ENCODE results near the gene MAP3K12. TPM values are rescaled to one million over a fixed set of nuclear protein-coding genes. Genes with fewer than 3 reads are reported as not detected.

MAP3K12 gene
- total RNA-seq, 1 donor from 2014 or later, result 17.2 TPM

- Histone ChIP-seq H3K9me3 (ENCODE audit: low read depth) (no peaks in the 10 kb centered on the region), H3K36me3 (peaks cover 11% of the 10 kb centered on the region), H4K20me1 (ENCODE audit: low read depth) (no peaks in the 10 kb centered on the region), H2AFZ (replicated peaks) (no peak overlapping the region), H3K79me2 (ENCODE audit: low read depth) (no peaks in the 10 kb centered on the region), H3K4me1 (no peaks in the 10 kb centered on the region), H3F3A (ENCODE audit: low read depth) (no peaks in the 10 kb centered on the region), H3K4me3 (no peak overlapping the region), H3K27me3 (no peaks in the 10 kb centered on the region), H3K27ac (no peak overlapping the region), H3K9ac (no peak overlapping the region), H3K4me2 (no peak overlapping the region)
- no peak overlapping the region for H3K27ac Mint-ChIP-seq
- H3K9me3 Mint-ChIP-seq, result no peaks in the 10 kb centered on the region
- H3K36me3 Mint-ChIP-seq, result peaks cover 37% of the 10 kb centered on the region
- TF ChIP-seq, protein P1, sequence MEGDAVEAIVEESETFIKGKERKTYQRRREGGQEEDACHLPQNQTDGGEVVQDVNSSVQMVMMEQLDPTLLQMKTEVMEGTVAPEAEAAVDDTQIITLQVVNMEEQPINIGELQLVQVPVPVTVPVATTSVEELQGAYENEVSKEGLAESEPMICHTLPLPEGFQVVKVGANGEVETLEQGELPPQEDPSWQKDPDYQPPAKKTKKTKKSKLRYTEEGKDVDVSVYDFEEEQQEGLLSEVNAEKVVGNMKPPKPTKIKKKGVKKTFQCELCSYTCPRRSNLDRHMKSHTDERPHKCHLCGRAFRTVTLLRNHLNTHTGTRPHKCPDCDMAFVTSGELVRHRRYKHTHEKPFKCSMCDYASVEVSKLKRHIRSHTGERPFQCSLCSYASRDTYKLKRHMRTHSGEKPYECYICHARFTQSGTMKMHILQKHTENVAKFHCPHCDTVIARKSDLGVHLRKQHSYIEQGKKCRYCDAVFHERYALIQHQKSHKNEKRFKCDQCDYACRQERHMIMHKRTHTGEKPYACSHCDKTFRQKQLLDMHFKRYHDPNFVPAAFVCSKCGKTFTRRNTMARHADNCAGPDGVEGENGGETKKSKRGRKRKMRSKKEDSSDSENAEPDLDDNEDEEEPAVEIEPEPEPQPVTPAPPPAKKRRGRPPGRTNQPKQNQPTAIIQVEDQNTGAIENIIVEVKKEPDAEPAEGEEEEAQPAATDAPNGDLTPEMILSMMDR (IDR thresholded peaks at IDR 0.05), result no peak
- TF ChIP-seq EZH2phosphoT487 (IDR thresholded peaks at IDR 0.05) (no peak), EZH2 (IDR thresholded peaks at IDR 0.05) (no peak)
- no peak for DNase-seq (ENCODE audit: low spot score)
- no peaks in the 10 kb centered on the region for H3K27me3 Mint-ChIP-seq (ENCODE audit: insufficient read depth, low read depth)
- no peaks in the 10 kb centered on the region for H3K4me1 Mint-ChIP-seq
- no peak overlapping the region for H3K4me3 Mint-ChIP-seq
These were observed 33.5 kb upstream of the MAP3K12 start for GRCh38 chr12:53532524-53533445.

DNA sequence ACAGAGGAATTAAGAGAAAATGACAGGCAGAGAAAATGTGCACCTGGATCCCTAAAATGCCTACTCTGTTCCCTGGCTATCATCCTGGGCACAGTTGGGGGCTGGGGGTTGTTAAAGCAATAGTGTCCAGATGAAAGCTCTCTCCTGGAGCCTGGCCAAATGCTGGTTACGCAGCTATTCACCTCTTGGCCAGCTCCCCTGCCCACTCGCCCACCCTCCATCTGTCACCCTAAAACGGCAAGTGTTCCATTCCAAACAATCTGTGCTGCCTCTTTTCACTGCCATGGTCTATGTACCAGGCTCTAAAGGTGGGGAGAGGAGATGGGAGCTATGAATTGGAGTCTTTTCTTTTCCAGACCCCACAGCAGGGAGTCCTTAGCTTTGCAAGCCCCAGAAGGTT lies 32.8 kb upstream of the MAP3K12 start:
- Histone ChIP-seq H3F3A (ENCODE audit: low read depth) (no peaks in the 10 kb centered on the region), H3K9me3 (ENCODE audit: low read depth) (no peaks in the 10 kb centered on the region), H3K9ac (no peak overlapping the region), H3K79me2 (ENCODE audit: low read depth) (no peaks in the 10 kb centered on the region), H3K27me3 (no peaks in the 10 kb centered on the region), H2AFZ (replicated peaks) (no peak overlapping the region), H3K4me2 (no peak overlapping the region), H3K27ac (no peak overlapping the region), H3K4me3 (no peak overlapping the region), H3K4me1 (no peaks in the 10 kb centered on the region), H3K36me3 (peaks cover 11% of the 10 kb centered on the region), H4K20me1 (ENCODE audit: low read depth) (no peaks in the 10 kb centered on the region)
- no peaks in the 10 kb centered on the region for H3K27me3 Mint-ChIP-seq (ENCODE audit: insufficient read depth, low read depth)
- H3K36me3 Mint-ChIP-seq, result peaks cover 32% of the 10 kb centered on the region
- DNase-seq (ENCODE audit: low spot score), result no peak
- H3K4me3 Mint-ChIP-seq, result no peak overlapping the region
- TF ChIP-seq EZH2 (IDR thresholded peaks at IDR 0.05) (no peak), EZH2phosphoT487 (IDR thresholded peaks at IDR 0.05) (no peak)
- TF ChIP-seq, protein P1 (IDR thresholded peaks at IDR 0.05), result no peak
- no peak overlapping the region for H3K27ac Mint-ChIP-seq
- H3K4me1 Mint-ChIP-seq, result no peaks in the 10 kb centered on the region
- no peaks in the 10 kb centered on the region for H3K9me3 Mint-ChIP-seq

- no peaks in the 10 kb centered on the region for H3K27me3 ChIP-seq
- Mint-ChIP-seq H3K4me3 (no peak overlapping the region), H3K36me3 (peaks cover 34% of the 10 kb centered on the region), H3K27me3 (ENCODE audit: insufficient read depth, low read depth) (no peaks in the 10 kb centered on the region), H3K27ac (no peak overlapping the region), H3K4me1 (no peaks in the 10 kb centered on the region), H3K9me3 (no peaks in the 10 kb centered on the region)
- H4K20me1 ChIP-seq (ENCODE audit: low read depth), result no peaks in the 10 kb centered on the region
- H3K36me3 ChIP-seq, result peaks cover 11% of the 10 kb centered on the region
- H3K4me2 ChIP-seq, result no peak overlapping the region
- no peaks in the 10 kb centered on the region for H3K79me2 ChIP-seq (ENCODE audit: low read depth)
- H3K9ac ChIP-seq, result no peak overlapping the region
- no peak for TF ChIP-seq EZH2phosphoT487 (IDR thresholded peaks at IDR 0.05)
- TF ChIP-seq EZH2 (IDR thresholded peaks at IDR 0.05), result no peak
- TF ChIP-seq, protein P1 (IDR thresholded peaks at IDR 0.05), result no peak
- no peak overlapping the region for H3K4me3 ChIP-seq
- no peak overlapping the region for H2AFZ ChIP-seq (replicated peaks)
- H3K9me3 ChIP-seq (ENCODE audit: low read depth), result no peaks in the 10 kb centered on the region
- no peak for DNase-seq (ENCODE audit: low spot score)
- H3F3A ChIP-seq (ENCODE audit: low read depth), result no peaks in the 10 kb centered on the region
- no peak overlapping the region for H3K27ac ChIP-seq
- H3K4me1 ChIP-seq, result no peaks in the 10 kb centered on the region
These were observed 31.7 kb upstream of the MAP3K12 start for GRCh38 chr12:53530920-53531319.

All from neural progenitor cell (in vitro differentiated cells).